Measurements from ENCODE around the gene AACS.

- TF ChIP-seq CTCF (IDR thresholded peaks at IDR 0.05) (no peak), EZH2 (IDR thresholded peaks at IDR 0.05; ENCODE audit: borderline replicate concordance, insufficient read depth, low read depth, low read length, poor library complexity, severe bottlenecking) (no peak)
Measured at GRCh38 chr12:125055591-125055990, 9.6 kb upstream of the AACS start.
